GM12878 (cell line): ENCODE measurements around the gene CENATAC.
"Not testable (repeated sequence)": the region's sequence is repeated elsewhere in the genome, so short reads cannot be mapped to it uniquely, and the experiment has no call there.

Experiments
- BCLAF1 ChIP-seq: fragments of 450-650 bp; IDR thresholded peaks from 2 replicates; pipeline ENCODE4 v1.6.1; 2017; ENCODE audit warnings: antibody characterized with exemption, mild to moderate bottlenecking, moderate library complexity
- CREB1 ChIP-seq: IDR thresholded peaks from 2 replicates; pipeline ENCODE4 v1.6.1; 2012; ENCODE audit warnings: low read depth, mild to moderate bottlenecking, inconsistent platforms
- CTCF ChIP-seq, 3 experiments: IDR thresholded peaks in 2 of 3; conservative IDR thresholded peaks in 1 of 3; 2 replicates each; pipeline ENCODE4 v1.5.1; 2011; ENCODE audit warnings: low read depth in 3 of 3, low read length in 3 of 3, mild to moderate bottlenecking in 3 of 3, control low read depth in 2 of 3, moderate library complexity in 2 of 3, inconsistent platforms in 1 of 3, mixed read lengths in 1 of 3; ENCODE audit not compliant: control insufficient read depth in 2 of 3, insufficient read depth in 1 of 3; ENCODE audit errors: extremely low read depth in 1 of 3
- NFIC ChIP-seq: IDR thresholded peaks from 2 replicates; pipeline ENCODE4 v1.6.1; 2012; ENCODE audit warnings: low read depth, mild to moderate bottlenecking, inconsistent platforms, low read length, moderate library complexity
- NR2C2 ChIP-seq: IDR thresholded peaks from 2 replicates; pipeline ENCODE4 v1.6.1; 2011; ENCODE audit warnings: borderline replicate concordance, low read depth; ENCODE audit not compliant: control insufficient read depth, insufficient read length
- POLR2A ChIP-seq: IDR thresholded peaks from 2 replicates; pipeline ENCODE4 v1.6.1; 2011; ENCODE audit warnings: low read depth, mild to moderate bottlenecking, low read length
- SMC3 ChIP-seq: IDR thresholded peaks from 2 replicates; pipeline ENCODE4 v1.6.1; 2011; ENCODE audit warnings: low read length, improper control_type of control experiment, borderline replicate concordance
- STAT1 ChIP-seq: fragments of 450-650 bp; conservative IDR thresholded peaks from 2 replicates; pipeline ENCODE4 v1.6.1; 2014; ENCODE audit warnings: antibody characterized with exemption, mild to moderate bottlenecking
- ZNF274 ChIP-seq: IDR thresholded peaks from one replicate; pipeline ENCODE4 v1.8.0; 2011; ENCODE audit not compliant: insufficient read length, insufficient read depth

GRCh38 chr11:119039471-119039870 lies 41.5 kb downstream of the CENATAC start:
- TF ChIP-seq NFIC; BCLAF1; SMC3; POLR2A; STAT1; CTCF (IDR thresholded peaks at IDR 0.05 in 2 of 3, conservative IDR thresholded peaks at IDR 0.05 in 1 of 3; ENCODE audit: control insufficient read depth in 2 of 3, extremely low read depth in 1 of 3, insufficient read depth in 1 of 3, low read depth in 3 of 3, low read length in 3 of 3); NR2C2; ZNF274; CREB1: not testable (repeated sequence)
